Measurements from ENCODE around the gene ITPRIP.

GRCh38 chr10:104293011-104293410, 45.3 kb downstream of the ITPRIP start:
- TF ChIP-seq CTCF (IDR thresholded peaks at IDR 0.05) (no peak), POLR2A (IDR thresholded peaks at IDR 0.05) (no peak)
